GM21390 (cell line): Measurements from ENCODE around the gene LHFPL3.
"Not testable (repeated sequence)": the region's sequence is repeated elsewhere in the genome, so short reads cannot be mapped to it uniquely, and the experiment has no call there.

ENCODE experiments used
- ATAC-seq: cut with Tn5 transposase; IDR thresholded peaks from one replicate; pipeline ENCODE4 v1.9.1; 2021; ENCODE audit not compliant: unreplicated experiment

The LHFPL3 gene

GRCh38 chr7:104328296-104328969 lies at the start of gene LHFPL3:
LHFPL3 (plus strand) TSS chr7:104328603.
- no peak for ATAC-seq

GRCh38 chr7:104281685-104282084 lies 46.7 kb upstream of the LHFPL3 start:
- not testable (repeated sequence) for ATAC-seq

DNA sequence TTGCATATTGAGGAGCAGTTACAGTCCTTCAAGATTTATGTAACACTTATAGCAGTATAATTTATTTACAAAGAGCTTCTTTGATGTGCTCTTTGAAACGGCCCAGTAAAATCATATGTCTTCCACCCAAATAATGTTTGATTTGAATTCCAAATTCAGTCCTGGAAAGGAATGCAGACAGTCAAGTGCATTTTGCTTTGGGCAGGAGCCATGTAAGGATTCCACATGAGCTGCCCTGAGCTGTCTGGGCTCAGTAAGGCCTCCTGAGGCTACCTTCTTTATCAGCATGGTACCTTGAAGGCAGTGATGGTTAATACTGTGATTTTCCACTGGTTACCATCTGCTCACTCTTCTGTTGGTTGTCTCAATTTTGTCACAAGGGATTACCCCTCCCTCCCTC lies 41.6 kb upstream of the LHFPL3 start:
- ATAC-seq, result no peak

DNA sequence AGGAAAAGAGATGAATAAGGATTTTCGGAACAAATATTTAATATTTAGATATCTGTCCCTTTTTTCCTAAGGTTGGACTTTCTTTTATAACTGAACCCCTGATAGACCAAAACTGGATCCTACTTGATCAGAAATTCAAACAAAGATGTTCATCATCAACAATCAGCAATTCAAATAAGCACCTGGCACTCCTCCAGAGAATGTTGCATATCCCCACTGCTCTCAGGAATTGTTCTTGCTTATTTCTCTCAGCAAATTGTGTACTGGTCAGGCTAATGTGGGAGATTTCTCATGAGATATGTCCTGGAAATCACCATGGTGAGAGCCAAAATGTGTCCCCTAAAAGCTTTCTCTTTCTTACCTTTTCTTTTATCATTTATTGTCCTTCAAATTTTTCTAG lies 40.3 kb upstream of the LHFPL3 start:
- ATAC-seq, result no peak

DNA sequence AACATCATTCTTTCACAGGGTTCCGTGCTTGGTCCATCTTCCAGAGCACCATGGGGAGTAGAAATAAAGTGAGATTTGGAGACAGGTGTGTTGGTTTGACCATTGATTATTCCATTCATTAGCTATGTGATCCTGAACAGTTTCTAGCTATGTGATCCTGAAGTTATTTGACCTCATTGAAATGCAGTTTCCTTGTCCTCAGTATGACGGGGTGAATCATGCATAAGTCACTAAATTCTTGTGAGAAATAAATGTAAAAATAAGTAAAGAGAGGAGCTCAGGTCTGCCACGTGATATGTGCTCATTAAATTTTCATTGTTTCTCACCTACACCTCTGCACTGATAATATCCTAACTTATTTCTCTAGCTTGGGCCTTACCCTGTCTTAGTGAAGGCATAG lies 34.1 kb upstream of the LHFPL3 start:
- no peak for ATAC-seq

GRCh38 chr7:104296266-104296665 lies 32.1 kb upstream of the LHFPL3 start:
- no peak for ATAC-seq

GRCh38 chr7:104296900-104297299 lies 31.5 kb upstream of the LHFPL3 start:
- no peak for ATAC-seq

DNA sequence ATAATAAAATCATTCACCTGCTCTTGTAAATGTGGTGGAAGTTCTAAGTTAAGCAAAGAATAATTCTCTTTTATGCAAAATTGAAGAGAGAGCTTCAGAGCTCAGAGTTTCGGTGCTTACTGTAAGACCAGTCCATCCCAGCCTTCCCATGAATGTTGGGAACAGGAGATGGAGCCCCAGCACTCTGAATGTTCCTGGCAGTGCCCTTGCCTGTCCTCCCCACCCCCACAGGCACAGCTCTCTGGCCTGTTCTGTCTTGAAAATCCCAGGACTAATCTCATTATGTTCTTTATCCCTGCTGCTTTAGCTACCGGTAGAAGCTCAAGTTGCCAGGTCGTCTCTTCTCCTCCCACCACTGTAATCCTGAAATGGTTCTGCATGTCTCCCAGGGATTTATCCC lies 29.1 kb upstream of the LHFPL3 start:
- no peak for ATAC-seq

DNA sequence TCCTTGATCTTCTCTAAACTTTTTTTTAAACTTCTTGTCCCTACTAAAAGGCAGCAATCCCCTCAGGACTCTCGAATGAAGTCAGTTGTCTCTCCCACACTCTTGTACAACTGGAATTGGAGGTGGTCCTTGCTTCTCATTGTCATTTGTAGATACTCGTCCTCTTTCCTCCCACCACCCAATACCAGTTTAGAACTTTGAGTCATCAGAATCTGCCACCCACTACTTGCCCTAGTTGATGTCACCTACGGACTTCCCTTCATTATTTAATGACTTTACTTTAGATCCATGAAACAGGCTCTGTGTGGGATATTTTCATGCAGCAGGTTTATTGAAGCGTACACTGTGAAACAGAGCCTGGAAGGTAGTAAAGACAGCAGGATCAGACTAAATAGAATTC lies 28.6 kb upstream of the LHFPL3 start:
- ATAC-seq, result no peak

GRCh38 chr7:104306793-104307192 lies 21.6 kb upstream of the LHFPL3 start:
- ATAC-seq, result no peak

DNA sequence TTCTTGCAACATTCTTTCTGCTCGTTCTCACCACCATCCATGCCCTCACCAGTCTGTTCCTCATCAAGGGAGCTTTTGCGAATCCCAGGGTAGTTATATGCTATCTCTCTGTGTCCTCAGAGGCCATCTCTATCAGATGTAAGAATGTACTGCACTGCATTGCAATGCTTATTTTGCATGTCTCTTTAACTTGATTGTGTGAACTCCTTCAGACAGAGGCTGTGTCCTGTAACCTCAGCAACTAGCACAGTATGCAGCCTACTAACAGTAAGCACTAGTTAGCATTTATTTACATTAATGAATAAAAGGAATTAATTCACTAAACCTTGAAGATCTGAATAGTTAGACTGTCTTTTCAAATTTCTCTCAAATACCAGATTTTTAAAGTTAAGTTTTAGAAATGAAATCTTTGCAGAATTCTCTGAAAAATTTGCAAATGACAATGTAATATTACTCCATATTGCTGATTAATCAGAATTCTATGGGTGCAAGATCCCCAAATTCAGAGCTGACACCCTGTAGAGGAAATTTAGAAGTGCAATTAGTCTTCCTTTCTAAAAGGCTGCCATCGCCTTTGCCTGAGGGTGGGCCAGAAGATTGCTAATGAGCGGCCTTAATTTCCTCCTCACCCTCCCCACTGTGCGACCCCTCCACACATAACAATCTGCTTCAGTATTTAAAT lies 10.3 kb upstream of the LHFPL3 start:
- ATAC-seq, result no peak

GRCh38 chr7:104327534-104327933 lies 869 bp upstream of the LHFPL3 start:
- ATAC-seq, result no peak

DNA sequence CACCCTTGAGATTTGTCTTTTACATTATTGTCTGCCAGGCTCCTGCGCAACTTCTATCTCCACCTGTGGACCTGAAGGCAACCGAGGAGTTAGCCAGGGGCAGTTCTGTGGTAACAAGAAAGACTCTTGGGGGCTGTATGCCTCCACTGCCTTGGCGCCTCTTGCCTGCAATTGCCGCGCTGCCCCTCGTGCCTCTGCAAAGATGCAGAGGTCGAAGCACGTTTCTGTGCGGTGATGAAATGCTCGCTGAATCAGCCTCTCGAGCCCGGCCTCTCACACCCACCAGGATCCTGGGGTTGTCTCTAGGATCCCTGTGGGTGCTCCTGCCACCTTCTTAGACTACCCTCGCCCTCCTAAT lies 486 bp upstream of the LHFPL3 start:
- no peak for ATAC-seq

DNA sequence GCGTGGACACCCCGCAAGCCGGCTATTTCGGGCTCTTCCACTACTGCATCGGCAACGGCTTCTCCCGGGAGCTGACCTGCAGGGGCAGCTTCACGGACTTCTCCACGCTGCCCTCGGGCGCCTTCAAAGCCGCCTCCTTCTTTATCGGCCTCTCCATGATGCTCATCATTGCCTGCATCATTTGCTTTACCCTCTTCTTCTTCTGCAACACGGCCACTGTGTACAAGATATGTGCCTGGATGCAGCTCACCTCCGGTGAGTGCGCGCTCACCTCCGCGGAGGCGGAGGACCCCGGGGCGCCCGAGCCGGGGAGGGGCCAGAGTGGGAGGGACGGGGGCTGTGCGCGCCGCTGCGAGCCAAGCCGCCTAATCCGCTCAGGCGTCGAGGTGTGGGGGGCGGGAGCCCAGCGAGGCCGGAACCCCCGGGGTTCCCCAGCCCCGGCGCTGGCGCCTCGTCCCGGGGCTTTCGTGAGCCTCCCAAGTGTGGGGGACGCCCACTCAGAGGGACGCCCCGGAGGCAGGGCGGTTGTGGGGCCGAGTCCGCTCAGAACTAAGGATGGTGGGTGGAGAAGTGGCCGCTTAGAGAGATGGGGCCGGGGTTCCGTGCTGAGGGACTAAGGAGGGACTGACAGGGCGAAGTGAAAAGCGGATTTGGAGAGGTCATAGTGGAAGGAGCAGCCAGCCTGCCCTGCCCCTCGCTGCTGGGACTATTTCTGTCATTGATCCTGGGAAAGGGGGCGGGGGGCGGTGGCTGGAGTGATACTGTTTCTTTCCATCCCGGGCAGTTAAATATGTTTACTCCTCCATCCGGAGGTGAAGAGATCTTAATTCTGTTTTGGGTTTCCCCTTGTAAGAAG lies 795 bp downstream of the LHFPL3 start:
- no peak for ATAC-seq

DNA sequence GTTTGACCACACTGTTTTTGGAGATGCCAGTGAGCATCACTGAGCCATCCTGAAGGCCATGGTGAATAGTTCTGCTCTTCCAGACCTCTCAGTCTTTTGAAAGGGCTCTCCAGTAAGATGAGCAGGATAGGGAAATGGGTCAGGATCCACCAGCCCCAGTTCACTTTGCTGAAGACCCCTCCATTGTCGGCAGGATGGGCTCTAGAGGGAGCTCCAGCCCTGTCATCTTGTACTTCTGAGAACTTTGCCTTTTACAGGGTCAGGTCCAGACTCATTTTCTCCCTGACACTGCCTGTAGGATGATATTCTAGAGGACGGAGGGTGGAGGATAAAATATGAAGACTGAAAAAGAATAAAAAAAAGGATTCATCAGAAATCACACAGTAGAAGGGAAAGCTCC lies 13.1 kb downstream of the LHFPL3 start:
- no peak for ATAC-seq

- no peak for ATAC-seq
Measured at GRCh38 chr7:104352736-104353135, 24.3 kb downstream of the LHFPL3 start.

DNA sequence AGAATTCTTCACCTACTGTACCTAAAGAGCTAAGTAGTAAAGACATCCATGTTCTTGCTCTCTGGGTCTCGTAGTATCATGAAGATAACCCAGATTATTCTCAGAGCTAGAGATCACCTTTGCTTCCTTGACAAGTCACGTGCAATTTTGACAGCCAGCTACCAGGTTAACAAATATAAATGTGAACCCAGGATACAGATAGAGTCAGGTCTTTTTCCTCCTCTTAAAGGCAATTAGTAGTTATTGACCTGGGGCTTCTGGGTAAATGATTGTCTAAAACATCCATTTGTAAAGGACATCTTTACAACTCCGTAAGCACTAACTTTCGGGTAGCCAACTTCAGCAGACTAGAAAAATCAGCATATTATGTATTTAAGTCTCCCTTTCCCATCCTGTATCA lies 28.8 kb downstream of the LHFPL3 start:
- ATAC-seq, result no peak

- no peak for ATAC-seq
Measured at GRCh38 chr7:104358446-104359132, 30.2 kb downstream of the LHFPL3 start.

GRCh38 chr7:104362756-104363155 lies 34.4 kb downstream of the LHFPL3 start:
- no peak for ATAC-seq

- no peak for ATAC-seq
Measured at GRCh38 chr7:104363355-104363754, 35.0 kb downstream of the LHFPL3 start.

DNA sequence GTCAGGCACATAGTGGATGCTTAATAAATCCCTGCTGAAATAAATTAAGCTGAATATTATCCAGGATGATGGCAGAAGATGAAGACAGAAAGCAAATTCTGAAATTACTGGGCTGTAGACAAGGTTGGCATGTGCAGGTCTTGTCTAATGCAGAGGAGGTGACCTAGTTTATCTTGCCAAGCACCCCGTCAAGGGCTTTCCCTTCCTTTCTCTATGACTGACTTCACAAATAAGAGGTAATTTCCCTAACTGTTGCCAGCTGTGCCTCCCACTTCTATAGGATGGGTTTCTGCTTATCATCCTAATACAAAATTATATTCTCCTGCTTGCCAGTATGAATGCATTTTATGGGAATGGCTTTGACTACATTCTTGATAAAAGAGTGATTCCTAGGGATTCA lies 38.0 kb downstream of the LHFPL3 start:
- no peak for ATAC-seq
